HG03103 (cell line): ENCODE measurements around the gene PRSS1.

Experiments
- ATAC-seq: cut with Tn5 transposase; IDR thresholded peaks from one replicate; pipeline ENCODE4 v1.9.1; 2021; ENCODE audit warnings: low read depth; ENCODE audit not compliant: unreplicated experiment

Gene PRSS1

DNA sequence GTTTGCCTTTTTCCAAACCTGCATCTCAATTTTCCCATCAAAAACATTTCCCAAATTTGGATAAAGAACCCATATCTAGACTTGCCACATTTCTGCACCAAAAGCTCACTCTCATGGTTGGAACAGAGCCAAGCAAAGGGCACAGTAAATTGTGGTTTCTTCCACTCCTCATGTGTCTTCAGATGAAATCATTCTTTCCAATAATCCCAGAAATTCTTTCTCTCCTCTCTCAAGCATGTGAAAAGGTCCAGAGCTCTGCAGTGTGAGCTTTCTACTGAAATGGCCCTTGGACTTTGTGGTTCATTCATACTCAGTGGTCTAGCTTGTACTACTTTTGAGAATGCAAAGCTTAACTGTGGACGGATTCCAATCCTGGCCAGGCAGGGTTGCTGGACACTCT, 41.3 kb downstream of the PRSS1 start:
- ATAC-seq, result no peak

DNA sequence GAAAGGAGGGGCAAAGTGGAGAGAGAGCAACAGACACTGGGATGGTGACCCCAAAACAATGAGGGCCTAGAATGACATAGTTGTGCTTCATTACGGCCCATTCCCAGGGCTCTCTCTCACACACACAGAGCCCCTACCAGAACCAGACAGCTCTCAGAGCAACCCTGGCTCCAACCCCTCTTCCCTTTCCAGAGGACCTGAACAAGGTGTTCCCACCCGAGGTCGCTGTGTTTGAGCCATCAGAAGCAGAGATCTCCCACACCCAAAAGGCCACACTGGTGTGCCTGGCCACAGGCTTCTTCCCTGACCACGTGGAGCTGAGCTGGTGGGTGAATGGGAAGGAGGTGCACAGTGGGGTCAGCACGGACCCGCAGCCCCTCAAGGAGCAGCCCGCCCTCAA, 42.2 kb downstream of the PRSS1 start:
- no peak for ATAC-seq

DNA sequence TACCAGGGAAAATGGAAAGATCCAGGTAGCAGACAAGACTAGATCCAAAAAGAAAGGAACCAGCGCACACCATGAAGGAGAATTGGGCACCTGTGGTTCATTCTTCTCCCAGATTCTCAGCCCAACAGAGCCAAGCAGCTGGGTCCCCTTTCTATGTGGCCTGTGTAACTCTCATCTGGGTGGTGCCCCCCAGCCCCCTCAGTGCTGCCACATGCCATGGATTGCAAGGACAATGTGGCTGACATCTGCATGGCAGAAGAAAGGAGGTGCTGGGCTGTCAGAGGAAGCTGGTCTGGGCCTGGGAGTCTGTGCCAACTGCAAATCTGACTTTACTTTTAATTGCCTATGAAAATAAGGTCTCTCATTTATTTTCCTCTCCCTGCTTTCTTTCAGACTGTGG, 42.9 kb downstream of the PRSS1 start:
- no peak for ATAC-seq

DNA sequence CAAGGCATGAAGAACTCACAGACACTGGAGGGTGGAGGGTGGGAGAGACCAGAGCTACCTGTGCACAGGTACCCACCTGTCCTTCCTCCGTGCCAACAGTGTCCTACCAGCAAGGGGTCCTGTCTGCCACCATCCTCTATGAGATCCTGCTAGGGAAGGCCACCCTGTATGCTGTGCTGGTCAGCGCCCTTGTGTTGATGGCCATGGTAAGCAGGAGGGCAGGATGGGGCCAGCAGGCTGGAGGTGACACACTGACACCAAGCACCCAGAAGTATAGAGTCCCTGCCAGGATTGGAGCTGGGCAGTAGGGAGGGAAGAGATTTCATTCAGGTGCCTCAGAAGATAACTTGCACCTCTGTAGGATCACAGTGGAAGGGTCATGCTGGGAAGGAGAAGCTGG, 43.3 kb downstream of the PRSS1 start:
- no peak for ATAC-seq

DNA sequence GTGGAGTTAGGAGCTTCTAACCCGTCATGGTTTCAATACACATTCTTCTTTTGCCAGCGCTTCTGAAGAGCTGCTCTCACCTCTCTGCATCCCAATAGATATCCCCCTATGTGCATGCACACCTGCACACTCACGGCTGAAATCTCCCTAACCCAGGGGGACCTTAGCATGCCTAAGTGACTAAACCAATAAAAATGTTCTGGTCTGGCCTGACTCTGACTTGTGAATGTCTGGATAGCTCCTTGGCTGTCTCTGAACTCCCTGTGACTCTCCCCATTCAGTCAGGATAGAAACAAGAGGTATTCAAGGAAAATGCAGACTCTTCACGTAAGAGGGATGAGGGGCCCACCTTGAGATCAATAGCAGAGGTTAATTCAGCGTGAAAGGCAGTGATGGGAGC, 43.9 kb downstream of the PRSS1 start:
- ATAC-seq, result no peak

DNA sequence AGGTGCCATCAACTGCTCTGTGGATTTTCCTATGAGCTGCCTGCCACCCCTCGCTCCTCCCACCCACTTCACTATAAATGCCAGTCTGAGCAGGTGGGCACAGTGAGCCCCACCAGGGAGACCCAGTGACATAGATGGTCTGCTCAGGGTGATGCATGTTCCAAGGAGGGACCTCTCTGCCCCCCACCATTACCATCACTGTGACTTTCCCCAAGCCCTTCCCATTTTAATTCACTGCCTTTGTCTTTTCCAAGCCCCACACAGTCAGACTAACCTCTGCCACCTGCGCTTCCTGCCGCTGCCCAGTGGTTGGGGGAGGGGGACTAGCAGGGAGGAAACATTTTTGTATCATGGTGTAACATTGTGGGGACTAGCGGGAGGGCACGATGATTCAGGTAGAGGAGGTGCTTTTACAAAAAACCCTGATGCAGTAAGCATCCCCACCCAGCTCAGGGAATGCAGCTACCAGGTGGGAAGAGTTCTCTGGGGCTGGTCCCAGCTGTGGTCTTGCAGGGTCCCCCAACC, 46.1 kb downstream of the PRSS1 start:
- ATAC-seq, result no peak

DNA sequence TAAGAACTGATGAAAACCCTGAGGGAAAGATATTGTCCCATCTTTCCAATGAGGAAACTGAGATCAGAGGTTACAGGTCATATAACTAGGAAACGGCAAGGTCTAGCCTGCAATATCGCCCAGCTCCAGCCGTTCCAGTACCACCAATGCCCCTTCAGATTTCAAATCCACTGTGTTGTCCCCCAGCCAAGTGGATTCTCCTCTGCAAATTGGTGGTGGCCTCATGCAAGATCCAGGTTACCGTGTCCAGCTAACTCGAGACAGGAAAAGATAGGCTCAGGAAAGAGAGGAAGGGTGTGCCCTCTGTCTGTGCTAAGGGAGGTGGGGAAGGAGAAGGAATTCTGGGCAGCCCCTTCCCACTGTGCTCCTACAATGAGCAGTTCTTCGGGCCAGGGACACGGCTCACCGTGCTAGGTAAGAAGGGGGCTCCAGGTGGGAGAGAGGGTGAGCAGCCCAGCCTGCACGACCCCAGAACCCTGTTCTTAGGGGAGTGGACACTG, 46.8 kb downstream of the PRSS1 start:
- ATAC-seq, result no peak

DNA sequence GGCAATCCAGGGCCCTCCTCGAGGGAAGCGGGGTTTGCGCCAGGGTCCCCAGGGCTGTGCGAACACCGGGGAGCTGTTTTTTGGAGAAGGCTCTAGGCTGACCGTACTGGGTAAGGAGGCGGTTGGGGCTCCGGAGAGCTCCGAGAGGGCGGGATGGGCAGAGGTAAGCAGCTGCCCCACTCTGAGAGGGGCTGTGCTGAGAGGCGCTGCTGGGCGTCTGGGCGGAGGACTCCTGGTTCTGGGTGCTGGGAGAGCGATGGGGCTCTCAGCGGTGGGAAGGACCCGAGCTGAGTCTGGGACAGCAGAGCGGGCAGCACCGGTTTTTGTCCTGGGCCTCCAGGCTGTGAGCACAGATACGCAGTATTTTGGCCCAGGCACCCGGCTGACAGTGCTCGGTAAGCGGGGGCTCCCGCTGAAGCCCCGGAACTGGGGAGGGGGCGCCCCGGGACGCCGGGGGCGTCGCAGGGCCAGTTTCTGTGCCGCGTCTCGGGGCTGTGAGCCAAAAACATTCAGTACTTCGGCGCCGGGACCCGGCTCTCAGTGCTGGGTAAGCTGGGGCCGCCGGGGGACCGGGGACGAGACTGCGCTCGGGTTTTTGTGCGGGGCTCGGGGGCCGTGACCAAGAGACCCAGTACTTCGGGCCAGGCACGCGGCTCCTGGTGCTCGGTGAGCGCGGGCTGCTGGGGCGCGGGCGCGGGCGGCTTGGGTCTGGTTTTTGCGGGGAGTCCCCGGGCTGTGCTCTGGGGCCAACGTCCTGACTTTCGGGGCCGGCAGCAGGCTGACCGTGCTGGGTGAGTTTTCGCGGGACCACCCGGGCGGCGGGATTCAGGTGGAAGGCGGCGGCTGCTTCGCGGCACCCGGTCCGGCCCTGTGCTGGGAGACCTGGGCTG, 47.5 kb downstream of the PRSS1 start:
- no peak for ATAC-seq

DNA sequence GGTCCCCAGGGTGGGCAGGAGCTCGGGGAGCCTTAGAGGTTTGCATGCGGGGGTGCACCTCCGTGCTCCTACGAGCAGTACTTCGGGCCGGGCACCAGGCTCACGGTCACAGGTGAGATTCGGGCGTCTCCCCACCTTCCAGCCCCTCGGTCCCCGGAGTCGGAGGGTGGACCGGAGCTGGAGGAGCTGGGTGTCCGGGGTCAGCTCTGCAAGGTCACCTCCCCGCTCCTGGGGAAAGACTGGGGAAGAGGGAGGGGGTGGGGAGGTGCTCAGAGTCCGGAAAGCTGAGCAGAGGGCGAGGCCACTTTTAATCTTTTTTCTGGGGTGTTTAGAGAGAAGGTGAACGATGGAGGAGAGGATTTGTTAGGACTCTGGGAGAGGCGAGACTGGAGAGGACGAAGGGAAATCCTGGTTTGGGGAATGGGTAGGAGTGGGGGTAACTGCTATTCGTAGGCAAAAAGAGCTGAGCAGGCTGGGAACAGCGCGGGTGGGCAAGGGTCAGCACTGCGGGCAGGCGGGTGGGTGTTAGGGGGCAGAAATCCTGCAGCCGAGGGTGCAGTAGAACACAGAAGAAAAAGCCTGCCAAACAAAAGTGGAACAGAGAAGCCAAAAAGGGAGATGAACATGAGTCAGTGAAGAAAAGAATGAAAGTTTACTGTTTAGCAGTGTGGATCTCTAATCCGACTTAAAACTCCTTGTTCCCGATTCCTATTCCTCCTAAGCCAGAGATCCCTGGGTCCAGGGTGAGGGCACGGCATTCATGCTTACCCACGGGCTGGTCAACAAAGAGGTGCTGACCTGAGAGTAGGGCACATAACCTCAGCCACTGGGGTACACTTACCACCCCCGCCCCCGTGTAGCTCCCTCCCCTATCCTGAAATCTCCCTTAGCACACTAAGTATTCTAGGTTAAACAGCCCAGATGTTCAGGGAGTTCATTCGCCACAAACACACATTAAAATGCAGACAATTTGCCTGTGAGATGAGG, 48.4 kb downstream of the PRSS1 start:
- ATAC-seq, result no peak

DNA sequence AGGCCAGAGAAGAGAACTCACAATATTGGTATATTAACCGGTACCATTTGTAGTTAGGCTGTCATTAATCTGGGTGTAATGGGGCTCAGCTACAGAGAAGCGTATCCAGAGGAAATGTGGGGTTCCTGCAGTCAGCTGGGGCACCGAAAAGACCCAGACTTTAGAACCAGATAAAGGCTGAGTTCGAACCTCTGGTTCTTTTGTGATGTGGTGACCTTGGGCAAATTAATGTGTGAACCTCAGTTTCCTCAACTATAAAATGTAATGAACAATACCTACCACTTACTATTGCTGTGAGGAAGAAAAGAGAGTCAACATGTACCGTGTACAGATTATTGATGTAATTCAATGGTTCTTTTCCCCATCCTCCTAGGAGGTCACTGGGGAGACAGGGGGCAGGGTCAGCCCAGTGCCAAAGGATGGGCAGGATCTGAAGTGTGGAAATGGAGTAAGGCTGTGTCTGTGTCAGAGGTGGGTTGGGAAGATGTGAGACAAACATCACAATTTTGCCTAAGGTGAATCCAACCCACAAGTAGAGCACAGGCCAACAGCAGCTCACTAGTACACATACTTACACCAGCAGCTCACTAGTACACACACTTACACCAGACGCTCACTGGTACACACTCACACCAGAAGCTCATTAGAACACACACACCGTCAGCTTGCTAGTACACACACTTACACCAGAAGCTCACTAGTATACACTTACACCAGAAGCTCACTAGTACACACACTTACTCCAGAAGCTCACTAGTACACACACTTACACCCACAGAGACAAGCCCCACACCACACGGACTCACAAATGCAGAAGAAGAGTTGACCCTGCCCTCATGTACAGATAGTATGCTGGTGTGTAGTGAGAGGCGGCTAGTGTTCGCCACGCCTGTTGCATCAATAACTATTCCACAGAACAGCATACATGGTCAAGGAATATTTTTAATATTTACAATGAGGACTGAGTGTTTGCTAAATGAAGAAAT, 49.5 kb downstream of the PRSS1 start:
- ATAC-seq, result no peak

DNA sequence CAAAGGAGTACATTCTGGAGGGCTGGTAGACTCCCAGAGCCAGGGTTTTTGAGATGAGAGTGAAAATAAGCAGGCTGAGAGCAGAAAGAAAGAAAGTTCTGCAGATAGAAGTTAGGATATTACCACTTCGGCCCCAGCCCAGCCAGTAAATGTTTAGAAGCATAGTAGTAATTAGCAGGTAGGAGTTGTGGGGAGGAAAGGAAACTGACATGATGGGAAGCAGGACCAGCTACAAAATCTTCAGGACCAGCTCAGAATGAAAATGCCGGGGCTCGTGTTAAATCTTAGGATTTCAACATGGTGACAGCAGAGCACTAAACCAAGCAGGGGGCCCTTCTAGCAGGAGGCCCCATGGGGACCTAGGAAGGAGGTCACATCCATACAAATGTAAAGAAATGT, 50.2 kb downstream of the PRSS1 start:
- no peak for ATAC-seq

DNA sequence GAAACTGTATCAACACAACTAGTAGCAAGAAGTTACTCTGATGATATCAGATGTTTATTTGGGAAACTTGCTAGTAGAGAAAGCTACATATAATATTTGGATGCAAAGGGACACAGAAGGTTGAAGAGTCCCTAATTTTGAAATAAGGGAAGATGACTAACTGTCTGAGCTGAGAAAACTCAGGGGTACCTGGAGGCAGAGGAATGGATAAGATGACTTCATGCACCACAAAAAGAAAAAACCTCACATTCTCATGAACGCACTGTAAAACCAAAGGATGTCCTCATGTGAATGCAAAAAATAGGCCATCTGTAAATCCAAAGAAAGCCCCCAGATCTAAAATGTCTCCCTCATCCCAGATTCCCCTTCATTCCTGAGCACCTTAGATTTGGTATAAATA, 50.8 kb downstream of the PRSS1 start:
- ATAC-seq, result no peak

DNA sequence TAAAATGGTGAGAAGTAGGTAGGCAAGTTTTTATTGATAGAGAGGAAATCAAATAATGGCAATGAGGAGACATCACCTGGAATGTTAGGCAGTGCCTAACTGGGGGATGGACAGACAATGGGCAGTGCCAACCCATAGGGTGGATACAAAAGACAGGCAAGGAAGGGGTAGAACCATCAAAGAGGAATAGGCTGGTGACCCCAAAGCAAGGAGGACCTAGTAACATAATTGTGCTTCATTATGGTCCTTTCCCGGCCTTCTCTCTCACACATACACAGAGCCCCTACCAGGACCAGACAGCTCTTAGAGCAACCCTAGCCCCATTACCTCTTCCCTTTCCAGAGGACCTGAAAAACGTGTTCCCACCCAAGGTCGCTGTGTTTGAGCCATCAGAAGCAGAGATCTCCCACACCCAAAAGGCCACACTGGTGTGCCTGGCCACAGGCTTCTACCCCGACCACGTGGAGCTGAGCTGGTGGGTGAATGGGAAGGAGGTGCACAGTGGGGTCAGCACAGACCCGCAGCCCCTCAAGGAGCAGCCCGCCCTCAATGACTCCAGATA, 51.5 kb downstream of the PRSS1 start:
- ATAC-seq, result no peak

DNA sequence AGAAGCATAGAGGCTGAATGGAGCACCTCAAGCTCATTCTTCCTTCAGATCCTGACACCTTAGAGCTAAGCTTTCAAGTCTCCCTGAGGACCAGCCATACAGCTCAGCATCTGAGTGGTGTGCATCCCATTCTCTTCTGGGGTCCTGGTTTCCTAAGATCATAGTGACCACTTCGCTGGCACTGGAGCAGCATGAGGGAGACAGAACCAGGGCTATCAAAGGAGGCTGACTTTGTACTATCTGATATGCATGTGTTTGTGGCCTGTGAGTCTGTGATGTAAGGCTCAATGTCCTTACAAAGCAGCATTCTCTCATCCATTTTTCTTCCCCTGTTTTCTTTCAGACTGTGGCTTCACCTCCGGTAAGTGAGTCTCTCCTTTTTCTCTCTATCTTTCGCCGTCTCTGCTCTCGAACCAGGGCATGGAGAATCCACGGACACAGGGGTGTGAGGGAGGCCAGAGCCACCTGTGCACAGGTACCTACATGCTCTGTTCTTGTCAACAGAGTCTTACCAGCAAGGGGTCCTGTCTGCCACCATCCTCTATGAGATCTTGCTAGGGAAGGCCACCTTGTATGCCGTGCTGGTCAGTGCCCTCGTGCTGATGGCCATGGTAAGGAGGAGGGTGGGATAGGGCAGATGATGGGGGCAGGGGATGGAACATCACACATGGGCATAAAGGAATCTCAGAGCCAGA, 52.5 kb downstream of the PRSS1 start:
- ATAC-seq, result no peak

DNA sequence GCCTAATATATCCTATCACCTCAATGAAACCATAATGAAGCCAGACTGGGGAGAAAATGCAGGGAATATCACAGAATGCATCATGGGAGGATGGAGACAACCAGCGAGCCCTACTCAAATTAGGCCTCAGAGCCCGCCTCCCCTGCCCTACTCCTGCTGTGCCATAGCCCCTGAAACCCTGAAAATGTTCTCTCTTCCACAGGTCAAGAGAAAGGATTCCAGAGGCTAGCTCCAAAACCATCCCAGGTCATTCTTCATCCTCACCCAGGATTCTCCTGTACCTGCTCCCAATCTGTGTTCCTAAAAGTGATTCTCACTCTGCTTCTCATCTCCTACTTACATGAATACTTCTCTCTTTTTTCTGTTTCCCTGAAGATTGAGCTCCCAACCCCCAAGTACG, 53.0 kb downstream of the PRSS1 start:
- ATAC-seq, result no peak
